GM12878 (cell line): ENCODE results near the gene CNOT6L. TPM values are rescaled to one million over a fixed set of nuclear protein-coding genes. Genes with fewer than 3 reads are reported as not detected.
"Not testable (repeated sequence)": the region's sequence is repeated elsewhere in the genome, so short reads cannot be mapped to it uniquely, and the experiment has no call there.

Experiments
- ATAC-seq: fragments of 200-7000 bp; cut with Tn5 transposase; 3 replicates; pipeline ENCODE4 v1.9.1; 2020; ENCODE audit warnings: mild to moderate bottlenecking, moderate library complexity
- BruUV-seq: library from RNA; stranded (reverse); fragments of 400-500 nt; replicated peaks from 2 replicates; lab custom pipeline; 2021; lab: Mats Ljungman, UMichigan
- CTCF ChIA-PET: fragments of 300-600 bp; sonication (Branson Sonifier 250); formaldehyde crosslinking; extraction: SDS; loops from one replicate; lab custom pipeline; 2021; ENCODE audit warnings: inconsistent platforms; lab: Yijun Ruan, JAX
- POLR2A ChIA-PET: fragments of 350-600 bp; formaldehyde crosslinking; extraction: SDS; loops from one replicate; lab custom pipeline; 2021; ENCODE audit warnings: inconsistent platforms; lab: Charles Lee
- RAD21 ChIA-PET: fragments of 300-600 bp; sonication (Branson Sonifier 250); formaldehyde crosslinking; loops from one replicate; lab custom pipeline; 2023; ENCODE audit warnings: antibody characterized with exemption; ENCODE audit not compliant: unreplicated experiment; lab: Charles Lee
- SMC1A ChIA-PET: fragments of 300-600 bp; sonication (Branson Sonifier 250); formaldehyde crosslinking; loops from one replicate; lab custom pipeline; 2023; ENCODE audit not compliant: unreplicated experiment, uncharacterized antibody; lab: Charles Lee
- DNase-seq: peaks from one replicate; pipeline ENCODE4 v3.0.0-alpha.2; 2011; ENCODE audit warnings: low read depth, low spot score
- FAIRE-seq: peaks from 3 replicates; lab custom pipeline; 2011; peaks lifted over from hg19 to GRCh38; lab: Jason Lieb, UNC
- H2AFZ ChIP-seq: 2 replicates; pipeline ENCODE4 v1.6.0; 2011; ENCODE audit warnings: low read depth, low read length, control low read depth; ENCODE audit not compliant: control insufficient read depth
- H3K27ac ChIP-seq: 2 replicates; pipeline ENCODE4 v1.5.1; 2011; ENCODE audit warnings: control low read depth; ENCODE audit not compliant: control insufficient read depth, insufficient read depth
- H3K27me3 ChIP-seq, 2 experiments: replicated peaks in 1 of 2; 2 replicates each; pipeline versions ENCODE4 v1.6.0 to v1.6.1; 2011; ENCODE audit warnings: low read length in 1 of 2; ENCODE audit not compliant: control insufficient read depth in 2 of 2, insufficient read depth in 2 of 2
- H3K36me3 ChIP-seq, 2 experiments: 2 replicates each; pipeline ENCODE4 v1.5.1; 2011; ENCODE audit warnings: low read length in 1 of 2; ENCODE audit not compliant: control insufficient read depth in 2 of 2, insufficient read depth in 2 of 2
- H3K4me1 ChIP-seq: 2 replicates; pipeline ENCODE4 v1.6.1; 2011; ENCODE audit warnings: mild to moderate bottlenecking, low read length, moderate library complexity, mixed read lengths; ENCODE audit not compliant: control insufficient read depth, insufficient read depth
- H3K4me2 ChIP-seq: 2 replicates; pipeline ENCODE4 v1.6.0; 2011; ENCODE audit warnings: control low read depth; ENCODE audit not compliant: control insufficient read depth, insufficient read depth
- H3K4me3 ChIP-seq: fragments of 200-600 bp; sonication (generic); 2 replicates; pipeline ENCODE4 v1.5.1; 2016
- H3K79me2 ChIP-seq: 2 replicates; pipeline ENCODE4 v1.6.0; 2011; ENCODE audit warnings: low read length; ENCODE audit not compliant: control insufficient read depth, insufficient read depth
- H3K9ac ChIP-seq: 2 replicates; pipeline ENCODE4 v1.8.0; 2011; ENCODE audit warnings: low read length, control low read depth, mixed read lengths; ENCODE audit not compliant: control insufficient read depth, insufficient read depth
- H3K9me3 ChIP-seq: replicated peaks from 3 replicates; pipeline ENCODE4 v1.5.1; 2011; ENCODE audit warnings: mild to moderate bottlenecking, low read length; ENCODE audit not compliant: control insufficient read depth, insufficient read depth
- H4K20me1 ChIP-seq: 2 replicates; pipeline ENCODE4 v1.6.0; 2011; ENCODE audit not compliant: control insufficient read depth, insufficient read depth
- BMI1 ChIP-seq: fragments of 450-650 bp; IDR thresholded peaks from 2 replicates; pipeline ENCODE4 v1.6.1; 2016; ENCODE audit warnings: mild to moderate bottlenecking, moderate library complexity, borderline replicate concordance
- CBX5 ChIP-seq: sonication (generic); IDR thresholded peaks from 2 replicates; pipeline ENCODE4 v1.6.1; 2016; ENCODE audit warnings: low read depth, moderate library complexity, mild to moderate bottlenecking, inconsistent platforms
- CHD2 ChIP-seq: IDR thresholded peaks from 2 replicates; pipeline ENCODE4 v1.6.1; 2011; ENCODE audit warnings: low read depth, low read length, improper control_type of control experiment, borderline replicate concordance
- EP300 ChIP-seq, 2 experiments: fragments of 150-350 bp in 1 of 2; IDR thresholded peaks; 2 replicates each; pipeline ENCODE4 v1.6.1; 2011 to 2012; ENCODE audit warnings: low read depth in 2 of 2, low read length in 2 of 2, borderline replicate concordance in 1 of 2, improper control_type of control experiment in 1 of 2, inconsistent platforms in 1 of 2; ENCODE audit not compliant: control insufficient read depth in 1 of 2
- ESRRA ChIP-seq: IDR thresholded peaks from 2 replicates; pipeline ENCODE4 v1.6.1; 2012; ENCODE audit warnings: mild to moderate bottlenecking, low read length, improper control_type of control experiment
- MLLT1 ChIP-seq: fragments of 450-650 bp; IDR thresholded peaks from 2 replicates; pipeline ENCODE4 v1.6.1; 2016; ENCODE audit warnings: mild to moderate bottlenecking
- RELA ChIP-seq: fragments of 450-650 bp; IDR thresholded peaks from 2 replicates; pipeline ENCODE4 v1.8.0; 2014; ENCODE audit warnings: borderline replicate concordance; ENCODE audit not compliant: partially characterized antibody
- SMAD5 ChIP-seq: IDR thresholded peaks from 2 replicates; pipeline ENCODE4 v1.6.1; 2016; ENCODE audit warnings: antibody characterized with exemption, low read depth
- SP1 ChIP-seq: IDR thresholded peaks from one replicate; pipeline ENCODE4 v1.6.1; 2011; ENCODE audit warnings: low read depth, low read length
- STAT3 ChIP-seq: IDR thresholded peaks from 2 replicates; pipeline ENCODE4 v1.6.1; 2011; ENCODE audit warnings: low read depth, low read length, improper control_type of control experiment
- WGBS: methylation state at CpG from one replicate; pipeline ENCODE4 v1.1.6; 2016; ENCODE audit warnings: low lambda C conversion rate; ENCODE audit not compliant: insufficient replicate concordance, insufficient coverage; ENCODE audit errors: missing lambda C conversion rate; 5-methylcytosine and 5-hydroxymethylcytosine counted together
- in situ Hi-C: fragments of 300-500 bp; cut with MboI; formaldehyde crosslinking; loops from 9 replicates; pipeline ENCODE4 v1.14.3; 2018; ENCODE audit warnings: mixed read lengths
- intact Hi-C: fragments of 100-400 bp; cut with micrococcal nuclease; formaldehyde crosslinking; loops from one replicate; pipeline ENCODE4 v1.14.2; 2022; ENCODE audit not compliant: unreplicated experiment
- polyA plus RNA-seq, 11 experiments: library from polyadenylated mRNA; depleted of rRNA in 4 of 11; unstranded in 6 of 11; stranded (reverse) in 5 of 11; fragments of >200 nt; fragmentation: Nextera tagmentation in 4 of 11; fragmentation: Illumina TruSeq in 1 of 11; extraction: Ambion mirVana in 4 of 11; extraction: Trizol in 1 of 11; gene quantifications; 1 replicate in 1 of 11; 2 replicates in 10 of 11; pipeline versions ENCODE4 v1.2.1 to v1.2.3, GENCODE V29; 2011 to 2016; ENCODE audit warnings: inconsistent platforms in 2 of 11, missing spikeins in 2 of 11, low read depth in 1 of 11
- total RNA-seq, 4 experiments: library from RNA; depleted of rRNA in 3 of 4; stranded (reverse); fragments of >200 nt in 3 of 4; fragmentation: Illumina TruSeq in 1 of 4; extraction: Trizol in 1 of 4; gene quantifications; 2 replicates each; pipeline versions ENCODE4 v1.2.1 to v1.2.3, GENCODE V29; 2013 to 2021
- TF ChIP-seq, protein P1 (sequence below): IDR thresholded peaks from 2 replicates; pipeline ENCODE4 v1.6.1; 2011; ENCODE audit warnings: borderline replicate concordance, low read depth, mild to moderate bottlenecking, moderate library complexity, mixed read lengths, low read length; ENCODE audit not compliant: insufficient read depth; ENCODE audit errors: extremely low read length

The CNOT6L gene
- total and polyA plus RNA-seq, 10 of the 15 experiments (the other 5 are each of a cell fraction or from before 2014, with no cell fraction given) = 1.1 to 10.0 (median 3.0) TPM

- in situ Hi-C loops, H4K20me1 ChIP-seq: not testable (repeated sequence)
- POLR2A ChIA-PET = interaction anchor here (0.6 to 0.7 kb wide), 3 partner anchors 246 to 992 kb away, joined by 3 to 5 read pairs (median 5); no protein-coding TSS in a partner anchor
- H3K4me2 ChIP-seq = peak overlapping the region; percentile 72
- peak overlapping the region; percentile 94; the same call in 1 of the 2 replicates for H3K27ac ChIP-seq
- 29% methylated on average over 13 of the region's 14 CpGs for WGBS
- TF ChIP-seq MLLT1 = 0 out of 2 replicates have a peak, but pooled peaks have one; percentile 31
- TF ChIP-seq, all 136 proteins: peak for 1; not testable (repeated sequence) for 135
- ATAC-seq = peak; percentile 19
- SMC1A ChIA-PET, H3K4me1 ChIP-seq, FAIRE-seq, intact Hi-C loops, H3K27me3 ChIP-seq, H3K36me3 ChIP-seq, H3K9me3 ChIP-seq, CTCF ChIA-PET, DNase-seq: not testable (repeated sequence)
- Histone ChIP-seq H3K9ac (peak overlapping the region; percentile 96), H2AFZ (peak overlapping the region; percentile 58; the same call in 1 of the 2 replicates), H3K4me3 (peak overlapping the region; percentile 78), H3K79me2 (peaks cover 26% of the 10 kb centered on the region)
- BruUV-seq = TSS peak; percentile 68
- RAD21 ChIA-PET = interaction anchor here (1.7 kb wide), 1 partner anchor 43 kb away, joined by 9 read pairs; no protein-coding TSS in a partner anchor
These were observed 44.2 kb upstream of the CNOT6L start for GRCh38 chr4:77863341-77863740.

DNA sequence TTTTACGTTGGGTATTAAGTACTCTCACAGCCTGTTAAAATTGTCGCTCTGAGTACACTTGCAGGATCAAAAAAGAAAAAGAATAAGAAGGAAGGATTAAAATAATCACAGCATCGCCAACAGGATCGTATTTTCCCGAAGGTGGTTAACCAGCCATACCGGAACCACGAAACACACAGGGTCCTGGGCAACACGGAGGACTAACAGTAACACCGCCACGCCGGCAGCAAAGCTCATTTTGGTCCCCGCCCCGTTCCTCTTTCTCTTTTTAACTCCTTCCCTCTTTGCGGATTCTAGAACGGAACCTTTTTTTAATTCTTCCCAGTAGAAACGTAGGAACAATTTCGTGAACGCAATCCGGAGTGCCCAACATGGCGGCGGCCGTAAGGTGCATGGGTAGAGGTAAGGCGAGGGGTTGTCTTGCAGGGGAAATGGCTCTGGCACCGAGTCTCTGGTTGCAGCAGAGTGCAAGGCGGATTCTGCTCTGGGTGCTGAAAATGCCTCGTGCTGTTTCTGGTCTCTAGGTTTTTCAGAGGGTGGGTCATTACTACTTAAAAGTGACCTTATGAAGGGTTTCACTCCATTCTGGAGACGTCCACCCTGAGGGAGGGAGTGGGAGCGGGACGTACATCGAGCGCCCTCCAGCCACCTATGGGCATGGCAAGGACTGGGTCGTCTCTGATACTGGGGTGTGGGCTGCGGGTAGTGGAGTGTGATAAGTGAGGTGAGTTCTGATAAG, 43.5 kb upstream of the CNOT6L start, which contains the start of gene MRPL1:
Gene MRPL1 (plus strand): TSS at position 353 of the 739 bp plus-strand sequence. CDS start 19 bp downstream, at position 372.
- peak; percentile 88 for ATAC-seq
- Histone ChIP-seq H3K27ac (peak within 1 kb of the TSS; percentile 94), H3K9me3 (no peaks in the 10 kb centered on the region), H3K27me3 (no peaks in the 10 kb centered on the region), H4K20me1 (no peaks in the 10 kb centered on the region), H3K4me2 (peak within 1 kb of the TSS; percentile 90), H3K79me2 (peaks cover 26% of the 10 kb centered on the region), H2AFZ (peak within 1 kb of the TSS; percentile 58), H3K4me3 (peak within 1 kb of the TSS; percentile 78), H3K36me3 (no peaks in the 10 kb centered on the region), H3K9ac (peak within 1 kb of the TSS; percentile 96), H3K4me1 (peaks cover 6% of the 10 kb centered on the region; the same call in 1 of the 2 replicates)
- ChIA-PET SMC1A (interaction anchor here (0.6 to 1.9 kb wide), 10 partner anchors 8 to 285 kb away, joined by 3 to 12 read pairs (median 3); no protein-coding TSS in a partner anchor), POLR2A (interaction anchor here (0.7 to 1.7 kb wide), 3 partner anchors 19 to 1536 kb away, joined by 3 to 9 read pairs (median 3); no protein-coding TSS in a partner anchor), RAD21 (interaction anchor here (0.9 to 2.0 kb wide), 5 partner anchors 9 to 987 kb away, joined by 3 to 13 read pairs (median 4); no protein-coding TSS in a partner anchor), CTCF (interaction anchor here (0.7 to 2.1 kb wide), 5 partner anchors 9 to 261 kb away, joined by 3 to 8 read pairs (median 5); no protein-coding TSS in a partner anchor)
- DNase-seq = peak; percentile 89
- in situ Hi-C loops (no loop called here), intact Hi-C loops (loop anchor here (1.0 kb wide), 1 partner anchor 42 kb away; no protein-coding TSS in a partner anchor)
- WGBS = under 1% methylated on average over 33 of the region's 33 CpGs
- no TSS peak for BruUV-seq
- FAIRE-seq = peak; percentile 78
- TF ChIP-seq ESRRA = peak; percentile 73; the same call in 1 of the 2 replicates
- peak; percentile 78 for TF ChIP-seq SP1
- TF ChIP-seq EP300 (IDR thresholded peaks at IDR 0.05; ENCODE audit: borderline replicate concordance in 1 of 2, control insufficient read depth in 1 of 2, low read depth in 2 of 2, low read length in 2 of 2) = peak in 1 of 2 experiments; percentile 45; a peak in 1 of 4 replicates
- TF ChIP-seq CHD2 = 0 out of 2 replicates have a peak, but pooled peaks have one; percentile 22
- peak; percentile 95 for TF ChIP-seq CBX5
- peak; percentile 59; the same call in 1 of the 2 replicates for TF ChIP-seq SMAD5
- peak; percentile 35 for TF ChIP-seq RELA
- 0 out of 2 replicates have a peak, but pooled peaks have one; percentile 5 for TF ChIP-seq BMI1
- TF ChIP-seq, protein P1, sequence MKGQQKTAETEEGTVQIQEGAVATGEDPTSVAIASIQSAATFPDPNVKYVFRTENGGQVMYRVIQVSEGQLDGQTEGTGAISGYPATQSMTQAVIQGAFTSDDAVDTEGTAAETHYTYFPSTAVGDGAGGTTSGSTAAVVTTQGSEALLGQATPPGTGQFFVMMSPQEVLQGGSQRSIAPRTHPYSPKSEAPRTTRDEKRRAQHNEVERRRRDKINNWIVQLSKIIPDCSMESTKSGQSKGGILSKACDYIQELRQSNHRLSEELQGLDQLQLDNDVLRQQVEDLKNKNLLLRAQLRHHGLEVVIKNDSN = no peak
- peak; percentile 50; the same call in 1 of the 2 replicates for TF ChIP-seq STAT3
